NK-92 treated with Interleukin-12 subunit alpha and Interleukin-12 subunit beta, amount 100 ng/mL, for 24 hours (cell line): ENCODE data around the gene EXOC4.

Experiments used
- DNase-seq: peaks from one replicate; lab custom pipeline; 2025; lab: John Stamatoyannopoulos, UW

EXOC4 gene

DNA sequence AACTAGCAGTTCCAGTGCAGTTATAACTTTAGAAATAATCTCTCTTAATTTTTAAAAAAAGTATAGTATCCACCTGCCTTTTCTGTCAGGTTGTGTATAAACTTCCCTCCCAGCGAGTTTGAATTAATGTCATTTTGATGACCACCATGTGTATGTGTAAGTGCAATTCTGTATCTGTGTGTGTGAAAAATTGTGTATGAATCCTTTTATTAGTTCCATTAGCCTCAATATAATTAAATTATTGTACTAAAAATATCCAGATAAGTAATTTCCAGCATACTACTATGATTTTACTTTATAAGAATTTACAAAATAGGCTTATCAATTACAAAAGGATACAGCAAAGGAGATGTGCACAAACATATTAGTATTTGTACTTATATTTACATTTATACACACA, 453.1 kb downstream of the EXOC4 start:
- no peak for DNase-seq

DNA sequence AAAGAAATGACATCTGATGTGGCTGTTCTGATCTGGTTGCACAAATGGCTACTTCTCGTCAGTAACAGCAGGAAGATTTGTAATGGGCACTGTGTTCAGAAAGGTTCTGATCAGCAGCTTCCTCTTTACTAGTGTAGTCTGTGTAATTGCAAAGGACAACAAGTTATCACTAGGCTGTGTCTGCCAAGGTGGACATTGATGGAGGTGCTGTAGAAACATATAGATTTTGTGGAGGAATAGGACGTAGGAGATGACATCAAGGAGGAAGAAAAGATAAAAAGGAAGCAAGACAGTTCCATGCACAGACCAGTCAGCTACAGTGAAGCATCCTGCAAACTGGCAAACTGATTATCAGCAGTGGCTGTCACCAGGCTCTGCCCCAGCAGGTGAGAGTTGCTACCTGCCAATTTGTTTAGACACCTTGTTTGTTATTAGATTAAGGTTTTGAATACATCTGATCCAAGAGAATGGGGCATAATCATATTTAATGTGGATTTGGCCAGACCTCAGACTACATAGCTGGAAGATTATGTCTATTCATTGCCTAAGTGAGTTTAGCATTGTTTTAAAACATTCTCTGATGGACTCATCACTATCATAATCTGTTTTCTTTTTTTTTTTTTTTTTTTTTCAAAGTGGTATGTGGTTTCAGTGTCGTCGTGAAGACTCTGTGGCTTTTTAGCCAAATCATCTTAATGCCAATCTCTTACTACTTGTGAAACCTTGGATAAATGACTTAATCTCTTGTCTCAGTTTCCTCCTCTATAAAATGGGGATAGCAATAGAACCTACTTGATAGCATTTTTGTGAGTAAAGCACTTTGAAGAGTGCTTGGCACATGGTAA, 456.4 kb downstream of the EXOC4 start:
- no peak for DNase-seq

DNA sequence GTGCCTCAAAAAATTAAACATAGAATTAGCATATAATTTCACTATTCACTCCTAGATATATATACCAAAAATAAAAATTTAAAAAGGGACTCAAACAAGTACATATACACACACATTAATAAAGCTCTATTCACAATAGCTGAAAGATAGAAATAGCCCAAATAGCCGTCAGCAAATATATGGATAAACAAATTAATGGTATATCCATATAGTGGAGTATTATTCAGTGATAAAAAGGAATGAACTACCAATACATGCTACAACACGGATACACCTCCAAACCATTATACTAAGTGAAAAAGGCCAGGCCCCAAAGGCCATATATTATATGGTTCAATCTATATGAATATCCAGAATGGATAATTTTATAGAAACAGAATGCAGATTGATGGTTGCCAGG, 459.7 kb downstream of the EXOC4 start:
- no peak for DNase-seq

DNA sequence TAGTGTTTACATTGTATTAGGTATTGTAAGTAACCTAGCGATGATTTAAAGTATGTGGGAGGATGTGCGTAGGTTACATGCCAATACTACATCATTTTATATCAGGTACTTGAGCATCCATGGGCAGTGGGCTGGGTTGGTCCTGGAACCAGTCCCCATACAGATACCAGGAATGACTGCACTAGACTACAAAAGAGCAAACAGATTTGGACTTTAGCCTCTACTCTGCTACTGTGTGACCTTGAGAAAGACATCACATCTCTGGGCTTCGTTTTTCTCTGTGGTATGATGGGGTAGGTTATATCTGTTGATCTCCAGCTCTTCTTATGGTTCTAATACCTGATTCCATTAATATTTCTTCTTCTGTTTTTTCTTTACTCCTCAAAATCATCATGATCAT, 461.8 kb downstream of the EXOC4 start:
- DNase-seq, result no peak

DNA sequence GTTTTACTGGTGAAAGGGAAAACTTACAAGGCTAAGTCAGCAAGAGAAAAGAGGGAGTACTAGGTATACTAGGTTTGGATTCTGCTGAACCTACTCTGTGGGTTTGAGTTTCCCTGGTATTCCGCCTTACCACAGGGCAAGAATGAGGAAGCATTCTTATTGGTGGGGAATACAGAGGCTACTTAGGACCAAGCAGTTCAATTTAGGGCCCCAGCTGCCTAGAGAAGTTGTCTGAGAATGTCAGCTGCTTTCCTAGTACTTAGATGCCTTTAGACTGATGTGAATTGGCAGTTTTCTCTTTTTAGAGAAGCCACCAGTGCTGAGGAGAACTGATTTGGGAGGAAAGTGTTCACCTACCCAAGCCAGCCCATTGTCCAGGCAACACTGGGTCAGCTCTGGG, 465.3 kb downstream of the EXOC4 start:
- DNase-seq, result no peak

DNA sequence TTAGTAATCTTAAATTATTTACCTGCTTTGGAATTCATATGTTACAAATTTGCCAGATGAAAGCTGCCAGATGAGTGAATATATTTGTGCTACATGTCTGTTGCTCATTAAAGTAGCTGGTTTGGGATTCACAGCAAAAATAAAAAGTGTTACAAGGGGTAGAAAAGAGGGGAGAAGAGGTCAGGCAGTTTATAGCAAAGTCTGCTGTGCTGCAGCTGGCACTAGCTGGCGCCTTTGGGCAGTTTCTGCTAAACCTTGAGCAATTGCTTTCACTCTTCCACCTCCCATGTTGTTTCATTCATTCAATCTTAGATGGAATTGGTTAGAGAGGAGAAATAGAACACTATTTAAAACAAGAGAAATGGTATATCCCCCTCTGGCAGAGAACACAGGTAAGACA, 470.2 kb downstream of the EXOC4 start:
- DNase-seq, result no peak

DNA sequence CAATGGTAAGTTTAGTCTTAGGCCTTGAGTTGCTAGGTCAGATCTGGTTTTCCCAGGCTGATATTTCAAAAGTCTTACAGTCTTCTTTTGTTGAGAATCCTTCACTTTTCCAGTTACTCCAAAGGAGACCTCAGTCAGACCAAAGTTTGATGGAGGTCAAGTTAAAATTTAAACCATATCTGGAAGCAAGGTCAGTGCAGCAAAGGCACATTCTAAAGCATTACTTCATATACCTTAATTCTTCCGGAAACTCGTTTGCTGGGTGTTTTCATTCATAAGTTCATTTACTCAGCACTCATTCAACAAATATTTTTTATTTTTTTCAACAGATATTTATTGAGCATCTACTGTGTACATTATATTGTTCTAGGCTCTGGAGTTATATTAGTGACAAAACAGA, 471.3 kb downstream of the EXOC4 start:
- DNase-seq, result no peak

DNA sequence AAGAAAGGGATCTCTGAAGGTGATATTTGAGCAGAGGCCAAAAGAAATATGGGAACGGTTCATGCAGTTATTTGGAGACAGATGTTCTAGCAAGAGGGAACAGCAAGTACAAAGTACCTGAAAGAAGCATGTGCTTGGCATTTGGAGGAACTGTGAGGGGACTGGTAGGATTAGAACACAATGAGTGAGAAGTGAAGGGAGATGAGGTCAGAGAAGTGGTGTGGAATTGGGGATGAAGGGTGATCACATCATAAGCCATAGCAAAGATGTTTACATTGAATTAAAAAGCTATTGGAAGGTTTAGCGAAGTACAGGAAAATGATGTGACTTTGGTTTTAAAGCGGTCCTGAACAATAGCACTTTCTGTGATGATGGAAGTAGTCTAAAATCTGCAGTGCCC, 471.8 kb downstream of the EXOC4 start:
- no peak for DNase-seq

DNA sequence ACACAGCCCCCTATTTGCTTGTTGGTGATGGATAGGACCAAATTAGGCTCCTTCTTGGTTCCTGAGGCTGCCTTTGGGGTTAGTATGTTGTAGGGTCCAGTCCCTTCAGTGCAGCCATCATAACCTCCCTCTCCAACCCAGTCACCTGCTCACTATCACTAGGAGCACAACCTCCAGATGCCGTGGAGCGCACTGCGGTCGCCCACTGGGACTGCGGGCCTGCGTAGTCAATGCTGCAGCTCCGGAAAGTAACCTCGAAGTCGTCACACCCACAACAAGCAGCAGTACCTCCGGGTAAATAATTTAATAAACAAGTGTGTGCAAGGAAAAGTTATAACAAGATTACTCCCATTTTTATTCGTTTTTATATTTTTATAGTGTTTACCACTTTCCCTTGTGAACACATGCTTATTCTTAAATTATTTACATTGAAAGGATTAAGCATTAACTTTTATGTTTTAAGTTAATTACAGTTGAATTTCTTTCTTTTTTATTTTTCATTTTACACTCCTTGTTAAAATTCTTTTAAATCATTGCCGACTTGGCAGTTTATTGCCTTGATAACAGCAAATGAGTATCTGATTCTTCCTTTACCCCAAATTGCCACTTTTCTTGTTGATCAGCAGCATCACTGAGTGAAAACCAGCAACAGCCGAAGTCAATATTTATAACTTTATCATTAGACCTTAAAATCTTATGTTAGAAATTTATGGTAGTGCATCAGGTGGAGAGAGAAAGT, 474.8 kb downstream of the EXOC4 start:
- no peak for DNase-seq

DNA sequence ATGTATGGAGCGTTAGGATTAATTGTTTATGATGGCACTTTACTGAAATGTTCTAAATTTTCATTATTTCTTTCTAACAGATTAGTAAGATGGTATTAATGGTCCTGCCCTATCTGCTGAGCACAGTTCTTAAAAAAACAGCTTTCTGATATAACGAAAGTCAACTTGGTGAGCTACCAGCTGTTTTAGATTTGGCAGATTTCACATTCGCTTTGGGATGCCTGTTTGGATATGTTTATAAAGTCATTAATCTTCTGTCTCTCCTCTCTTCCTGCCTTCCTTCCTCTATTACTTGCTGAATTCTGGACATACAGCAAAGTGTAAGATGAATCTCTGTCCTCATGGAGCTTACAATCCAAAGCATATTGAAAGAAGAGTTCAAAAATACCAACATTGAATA, 477.5 kb downstream of the EXOC4 start:
- DNase-seq, result no peak

DNA sequence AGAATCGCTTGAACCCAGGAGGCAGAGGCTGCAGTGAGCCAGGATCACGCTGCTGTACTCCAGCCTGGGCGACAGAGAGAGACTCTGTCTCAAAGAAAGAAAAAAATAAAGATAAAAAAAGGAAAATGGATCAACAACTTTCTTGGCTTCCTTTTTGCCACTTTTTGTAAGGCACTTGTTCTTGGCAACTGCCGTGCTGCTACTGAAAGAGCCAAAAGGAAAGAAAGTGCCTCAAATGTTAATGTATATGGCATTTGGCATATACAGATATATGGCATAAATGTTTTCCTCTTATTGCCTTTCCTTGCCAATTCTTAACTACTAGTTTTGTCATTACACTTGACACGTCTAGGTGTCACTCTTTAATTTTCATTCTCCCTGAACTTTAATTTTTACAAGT, 480.5 kb downstream of the EXOC4 start:
- DNase-seq, result no peak

DNA sequence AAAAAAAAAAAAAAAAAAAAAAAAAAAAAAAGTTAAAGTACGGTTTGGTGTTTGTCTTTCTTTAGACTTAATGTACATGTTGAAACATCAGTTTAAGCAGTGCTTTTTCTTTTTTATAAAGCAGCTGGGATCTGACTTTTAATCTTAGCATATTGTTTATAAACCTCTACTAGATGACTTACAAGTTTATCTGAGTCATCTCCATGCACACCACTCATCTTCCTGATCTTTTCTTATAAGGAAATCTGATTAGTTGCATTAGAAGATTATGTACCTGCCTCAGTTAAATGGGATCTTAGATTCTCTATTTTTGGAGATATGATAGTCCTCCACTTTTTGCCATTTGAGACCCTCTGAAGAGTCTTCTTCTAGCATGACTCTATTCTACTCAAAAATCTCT, 482.3 kb downstream of the EXOC4 start:
- DNase-seq, result no peak

DNA sequence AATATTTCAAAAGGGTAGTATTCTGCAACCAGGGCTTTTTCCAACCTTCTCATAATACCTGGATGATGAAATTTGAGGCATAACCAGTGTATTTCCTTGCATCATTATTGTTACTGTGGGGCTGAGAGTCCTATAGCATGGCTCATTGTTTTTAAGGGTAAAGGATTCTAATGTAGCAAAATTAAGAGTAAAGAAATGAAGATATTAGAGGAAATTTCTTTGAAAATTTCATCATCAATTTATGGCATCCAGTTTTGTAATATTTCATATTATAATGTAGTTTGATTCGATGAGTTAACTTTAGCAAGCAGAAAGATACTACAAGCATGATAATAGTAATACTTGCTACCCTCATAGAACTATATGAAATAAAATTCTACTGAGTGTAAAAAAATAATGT, 486.9 kb downstream of the EXOC4 start:
- DNase-seq, result no peak

DNA sequence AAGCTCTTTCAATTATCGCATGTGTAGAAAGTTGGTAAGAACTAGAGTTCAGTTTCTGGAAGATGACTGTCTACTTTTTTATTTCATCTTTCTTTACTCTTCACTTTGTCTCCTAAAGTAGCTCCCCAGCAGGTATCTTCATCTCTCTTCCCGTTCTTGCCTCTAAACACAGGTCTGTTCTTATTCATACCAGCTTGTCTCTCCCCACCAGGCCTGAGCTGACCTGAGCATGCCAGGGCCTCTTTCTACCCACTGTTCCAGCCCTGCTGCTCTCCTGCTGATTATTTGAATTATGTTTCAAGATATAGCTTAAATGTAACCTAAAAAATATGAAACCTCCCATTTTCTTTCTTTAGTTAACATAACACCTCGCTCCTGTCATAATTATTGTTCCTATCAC, 488.2 kb downstream of the EXOC4 start:
- DNase-seq, result no peak

DNA sequence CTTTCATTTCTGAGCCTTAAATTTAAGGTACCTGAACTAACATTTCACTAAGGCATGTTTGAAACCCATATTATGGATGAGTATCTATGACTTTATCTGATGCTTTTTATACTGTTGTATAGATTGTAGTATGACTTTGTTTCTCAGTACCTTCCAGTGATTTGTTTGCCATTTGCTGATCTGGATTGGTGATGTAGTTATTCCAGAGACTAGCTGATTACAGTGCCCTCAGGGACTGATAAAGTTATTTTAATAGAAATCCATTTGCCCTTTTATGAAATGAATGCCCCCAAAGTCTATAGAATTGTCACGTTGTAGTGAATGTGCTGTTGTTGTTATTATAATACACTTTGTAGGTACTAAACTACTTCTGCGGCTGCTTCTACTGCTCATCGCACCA, 488.8 kb downstream of the EXOC4 start:
- no peak for DNase-seq

DNA sequence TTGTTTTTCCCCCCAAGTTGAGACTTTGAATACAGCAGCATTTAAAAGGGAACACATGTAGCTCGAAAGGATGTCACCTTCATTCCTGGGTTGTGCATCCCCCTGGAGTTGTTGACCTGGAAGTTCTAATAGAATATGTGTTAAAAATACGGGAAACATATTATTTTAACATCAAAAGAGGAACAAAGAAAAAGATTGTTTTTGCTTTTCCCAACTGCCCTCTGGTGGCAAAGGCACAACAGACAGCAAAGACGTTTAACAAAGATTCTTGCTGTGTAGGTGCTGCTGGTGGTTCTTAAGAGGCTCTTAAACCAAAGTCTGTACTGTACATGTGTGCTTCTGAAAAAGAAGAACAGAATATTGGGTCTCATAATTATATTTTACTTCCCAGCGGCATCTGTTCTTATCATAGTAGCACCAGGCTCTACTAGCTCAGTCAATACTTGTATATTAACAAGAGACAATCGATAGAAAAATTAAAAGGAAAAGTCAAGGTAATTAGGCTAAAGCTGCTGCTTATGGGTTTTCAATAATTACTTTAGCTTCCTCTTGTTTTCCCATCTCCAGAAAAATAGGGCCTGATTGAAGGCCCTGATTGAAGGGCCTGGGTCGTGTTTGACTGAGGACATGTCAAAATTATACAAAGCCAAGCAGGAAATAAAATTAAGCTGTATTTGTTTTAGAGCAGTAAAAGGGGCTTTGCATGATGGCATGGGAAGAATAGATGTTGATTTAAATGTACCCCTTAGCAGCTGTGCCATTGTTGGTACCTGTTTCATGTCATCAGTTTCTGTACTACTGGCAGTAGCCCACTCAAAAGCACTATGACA, 490.0 kb downstream of the EXOC4 start:
- no peak for DNase-seq

DNA sequence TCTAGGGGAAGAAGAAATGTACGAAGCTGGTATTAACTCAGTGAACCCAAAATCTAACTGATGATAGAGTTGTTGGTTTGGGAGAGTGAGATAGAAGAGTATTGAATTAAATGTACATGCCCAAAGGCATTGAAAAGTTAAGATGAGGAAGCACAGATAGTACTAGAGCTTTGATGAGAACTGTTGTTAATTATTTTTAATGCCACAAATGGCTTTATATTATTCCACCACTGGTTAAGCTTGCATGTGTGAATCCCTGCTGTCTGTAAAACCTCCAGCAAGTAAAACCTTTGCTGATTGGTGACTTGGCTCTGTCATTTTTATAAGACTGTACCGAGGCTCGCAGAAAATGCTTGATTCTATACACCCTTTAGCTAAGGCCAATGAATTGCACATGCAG, 491.6 kb downstream of the EXOC4 start:
- no peak for DNase-seq

DNA sequence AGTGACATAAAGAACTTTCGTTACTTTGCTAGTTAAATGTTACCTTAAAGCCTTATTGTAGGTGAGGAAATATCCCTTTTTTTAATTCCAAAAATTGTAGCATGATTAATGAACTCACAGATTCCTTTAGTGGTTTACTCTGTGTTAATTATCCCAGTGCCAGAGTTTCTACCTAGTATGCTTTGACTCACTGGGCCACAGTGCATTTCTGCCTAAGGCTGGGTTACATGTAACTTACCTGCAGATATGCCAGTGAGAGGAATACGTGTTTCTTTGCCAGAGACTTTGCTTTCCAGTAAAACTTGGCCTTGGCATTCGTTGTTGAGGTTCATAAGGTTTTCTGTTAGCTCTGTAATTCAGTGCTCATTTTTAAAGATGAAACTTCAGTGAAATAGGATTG, 493.4 kb downstream of the EXOC4 start:
- DNase-seq, result no peak

DNA sequence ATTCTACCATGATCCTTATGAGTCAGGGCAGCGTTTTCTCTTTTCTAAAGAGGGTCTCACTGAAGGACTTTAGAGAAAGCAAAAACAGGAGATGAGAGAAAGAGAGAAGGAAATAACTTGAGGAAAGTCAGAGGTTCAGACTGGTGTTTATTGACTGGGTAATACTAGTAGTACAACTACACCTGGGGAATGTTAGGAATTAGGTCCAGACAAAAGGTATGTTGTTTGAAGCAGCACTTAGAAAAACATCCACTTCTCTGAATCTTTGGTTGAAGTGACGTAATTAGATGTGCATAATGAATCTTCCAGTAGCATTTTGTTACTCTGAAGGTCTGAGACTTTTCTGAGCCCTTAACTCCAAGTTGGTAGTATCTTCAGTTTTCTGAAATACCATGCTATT, 494.0 kb downstream of the EXOC4 start:
- no peak for DNase-seq

DNA sequence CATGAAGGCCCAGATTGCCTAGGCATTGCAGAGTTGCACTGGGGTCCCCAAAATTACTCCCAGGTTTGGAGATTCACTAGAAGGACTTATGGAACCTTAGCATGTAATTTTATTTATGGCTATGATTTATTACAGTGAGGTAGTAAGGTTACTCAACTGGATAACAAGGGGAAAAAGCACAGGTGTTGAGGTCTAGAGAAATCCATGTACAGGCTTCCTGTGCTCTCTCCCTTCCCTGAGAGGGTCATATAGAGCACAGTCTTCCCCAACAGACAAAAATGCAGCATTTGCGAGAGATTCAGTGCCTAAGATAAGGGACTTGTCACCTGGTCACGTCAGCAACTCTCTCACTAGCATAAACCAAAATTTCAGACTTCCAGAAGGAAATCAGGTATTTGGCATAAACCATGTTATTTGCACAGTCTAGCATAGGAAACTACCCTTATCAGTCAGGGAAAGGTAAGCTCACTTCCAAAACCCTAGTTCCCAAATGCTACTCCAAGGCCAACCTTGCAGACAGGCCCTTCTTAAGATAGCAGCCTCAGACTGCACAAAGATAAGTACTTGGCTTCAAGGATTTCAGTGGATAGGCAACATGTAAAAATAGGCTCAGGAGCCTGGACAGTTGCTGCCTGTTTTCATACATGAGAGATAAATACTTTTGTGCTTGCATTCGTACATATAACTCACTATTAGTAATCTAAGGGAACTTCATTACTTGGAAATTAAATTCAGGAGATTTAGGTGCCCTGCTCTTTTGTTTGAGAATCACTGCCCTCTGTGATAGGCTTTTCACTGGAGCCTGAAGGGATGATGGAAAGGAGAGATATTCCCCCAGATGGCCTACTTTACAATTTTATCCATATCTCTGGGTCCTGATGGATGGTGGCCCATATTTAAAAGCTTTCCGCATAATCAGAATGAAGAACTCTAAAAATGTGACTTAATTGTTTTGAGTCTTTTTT, 495.8 kb downstream of the EXOC4 start:
- DNase-seq, result no peak

DNA sequence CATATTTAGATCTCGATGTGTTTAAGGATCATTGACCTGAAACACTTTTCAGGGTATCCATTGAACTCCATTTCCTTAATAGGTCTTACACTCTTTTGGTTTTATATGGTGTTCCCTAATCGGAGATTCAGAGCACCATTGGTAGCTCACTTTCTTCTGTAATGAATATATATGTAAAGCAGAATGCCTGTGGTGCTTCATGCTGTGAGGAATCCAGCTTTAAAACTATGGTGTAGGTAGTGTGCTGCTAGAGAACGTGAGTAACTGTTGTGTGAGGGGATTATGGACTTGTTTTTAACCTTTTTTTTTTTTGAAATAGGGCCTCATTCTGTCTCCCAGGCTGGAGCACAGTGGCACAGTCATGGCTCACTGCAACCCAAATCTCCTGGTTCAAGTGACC, 497.4 kb downstream of the EXOC4 start:
- DNase-seq, result no peak

DNA sequence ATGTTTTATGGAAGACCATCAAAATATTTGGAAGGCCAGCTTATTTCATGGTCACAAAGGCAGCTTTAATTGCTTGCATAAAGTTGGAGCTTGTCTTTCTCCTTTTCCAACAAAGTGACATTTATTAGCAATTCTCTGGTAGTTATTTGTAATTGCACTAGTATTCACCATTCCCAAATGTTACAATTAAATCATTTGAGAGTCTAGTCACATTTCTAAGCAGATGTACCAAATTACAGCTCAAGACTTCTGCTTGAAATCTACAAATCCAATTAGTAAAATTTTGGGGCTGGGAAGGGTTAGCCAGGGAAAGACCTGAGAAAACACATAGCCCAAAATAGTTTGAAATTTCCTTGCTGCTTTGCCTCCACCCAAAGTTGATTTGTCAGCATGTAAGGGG, 498.2 kb downstream of the EXOC4 start:
- DNase-seq, result no peak
